T-helper 1 cell (primary cell): ENCODE measurements around the gene ZSWIM2.
"Not testable (repeated sequence)": the region's sequence is repeated elsewhere in the genome, so short reads cannot be mapped to it uniquely, and the experiment has no call there.

Experiments
- DNase-seq, 5 donors: peaks; one replicate each; pipeline ENCODE4 v3.0.0-alpha.2; 2012 to 2020

ZSWIM2 gene

GRCh38 chr2:186841940-186842339, 7.0 kb downstream of the ZSWIM2 start:
- no peak for DNase-seq

DNA sequence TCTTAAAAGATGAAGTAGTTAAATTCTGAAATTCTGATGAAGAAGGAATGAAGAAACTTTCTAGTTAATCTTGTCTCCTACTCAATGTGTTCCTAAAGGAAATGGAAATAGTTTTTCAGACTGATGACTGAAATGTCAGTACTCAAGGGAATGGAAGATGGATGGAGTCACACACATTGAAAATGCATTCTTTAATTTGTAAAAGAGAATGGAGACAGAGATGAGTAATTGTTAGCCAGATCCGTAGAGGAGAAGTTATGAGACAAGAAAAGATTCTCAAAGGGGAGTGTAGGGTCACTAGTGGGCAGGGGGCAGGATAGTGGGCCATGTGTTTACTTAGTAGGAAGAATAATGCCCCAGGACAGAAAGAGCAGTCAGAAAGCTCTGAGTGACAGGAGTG, 13.3 kb downstream of the ZSWIM2 start:
- no peak for DNase-seq

- no peak for DNase-seq
Observed at GRCh38 chr2:186827862-186828492, 21.0 kb downstream of the ZSWIM2 start.

DNA sequence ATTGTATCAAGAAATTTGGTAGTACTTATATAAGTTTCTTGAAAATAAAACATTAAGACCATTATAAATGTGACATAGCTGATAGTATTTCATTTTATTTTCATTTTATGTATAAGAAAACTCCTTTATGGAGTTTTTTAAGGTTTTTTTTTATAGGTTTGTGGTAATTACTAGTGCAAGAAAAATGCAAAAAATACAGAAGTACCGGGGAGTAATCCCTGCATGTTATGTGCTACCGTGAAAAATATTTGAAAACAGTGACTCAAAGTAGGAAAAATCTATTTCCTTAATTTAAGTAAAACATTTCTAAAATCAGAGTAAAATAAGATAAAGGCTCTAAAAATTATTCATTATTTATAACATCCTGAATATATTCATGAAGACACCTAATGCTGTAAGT, 21.6 kb downstream of the ZSWIM2 start:
- no peak for DNase-seq

DNA sequence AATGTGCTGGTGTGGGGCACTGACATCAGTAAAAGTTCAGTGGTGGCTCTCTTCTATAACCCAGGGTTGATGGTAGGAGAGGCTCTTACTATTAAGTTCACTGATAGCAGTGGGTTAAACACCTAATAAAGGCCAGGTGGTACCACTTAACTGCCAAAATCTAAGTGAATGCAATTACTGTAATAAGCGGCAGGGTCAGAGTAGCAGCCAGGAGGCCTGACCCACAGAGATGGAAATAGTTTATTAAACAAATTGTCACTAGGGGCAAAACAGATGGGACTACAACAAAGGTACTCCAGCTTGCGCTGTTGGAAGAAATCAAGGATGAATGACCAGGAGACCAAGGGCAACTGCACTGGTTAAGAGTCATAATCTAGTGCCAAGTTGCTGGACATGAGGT, 26.6 kb downstream of the ZSWIM2 start:
- no peak for DNase-seq

GRCh38 chr2:186820303-186820702, 28.7 kb downstream of the ZSWIM2 start:
- no peak for DNase-seq

DNA sequence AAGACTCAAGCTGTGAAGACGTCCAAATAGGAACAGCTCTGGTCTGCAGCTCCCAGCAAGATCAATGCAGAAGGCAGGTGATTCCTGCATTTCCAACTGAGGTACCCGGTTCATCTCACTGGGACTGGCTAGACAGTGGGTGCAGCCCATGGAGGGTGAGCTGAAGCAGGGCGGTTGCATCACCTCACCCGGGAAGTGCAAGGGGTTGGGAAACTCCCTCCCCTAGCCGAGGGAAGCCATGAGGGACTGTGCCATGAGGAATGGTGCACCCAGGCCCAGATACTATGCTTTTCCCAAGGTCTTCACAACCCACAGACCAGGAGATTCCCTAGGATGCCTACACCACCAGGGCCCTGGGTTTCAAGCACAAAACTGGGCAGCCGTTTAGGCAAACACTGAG, 37.2 kb downstream of the ZSWIM2 start:
- DNase-seq, result not testable (repeated sequence)

DNA sequence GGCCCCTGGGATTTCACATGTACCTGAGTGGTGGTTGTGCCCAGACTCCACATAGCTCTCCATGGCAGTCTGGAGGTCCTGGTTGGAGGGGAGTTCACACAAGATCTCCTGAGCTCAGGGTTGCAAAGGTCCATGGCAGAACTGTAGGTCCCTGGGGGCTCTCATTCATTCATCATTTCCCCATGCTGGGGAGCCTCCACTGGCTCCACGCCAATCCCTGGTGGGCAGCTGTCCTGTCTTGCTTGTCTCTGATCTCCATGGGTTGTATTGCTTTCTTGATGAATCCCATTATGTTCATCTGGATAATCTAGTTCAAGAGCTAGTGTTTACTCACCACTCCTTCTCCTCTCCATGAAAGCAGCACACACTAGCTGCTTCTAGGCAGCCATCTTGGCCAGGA, 42.4 kb downstream of the ZSWIM2 start:
- DNase-seq, result no peak

- DNase-seq, result not testable (repeated sequence)
Observed at GRCh38 chr2:186798604-186799003, 50.4 kb downstream of the ZSWIM2 start.

DNA sequence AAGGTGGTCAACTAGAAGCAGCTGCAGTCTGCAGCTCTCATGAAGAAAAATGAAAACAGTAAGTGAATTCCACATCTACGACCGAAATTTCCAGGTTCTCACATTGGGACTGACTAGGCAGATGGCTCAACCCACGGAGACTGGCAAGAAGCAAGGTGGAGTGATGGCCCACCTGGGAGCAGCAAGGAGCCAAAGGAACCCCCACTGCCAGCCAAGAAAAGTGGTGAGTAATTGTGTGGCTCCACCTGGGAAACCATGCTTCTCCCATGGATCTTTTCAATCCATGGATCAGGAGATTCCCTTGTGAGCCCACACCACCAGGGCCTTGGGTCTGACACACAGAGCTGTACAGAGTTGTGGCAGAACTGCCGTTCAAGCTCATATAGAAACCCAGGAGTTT, 64.0 kb downstream of the ZSWIM2 start:
- no peak for DNase-seq

GRCh38 chr2:186783254-186783653, 65.7 kb downstream of the ZSWIM2 start:
- no peak for DNase-seq

- no peak for DNase-seq
Observed at GRCh38 chr2:186780701-186781316, 68.2 kb downstream of the ZSWIM2 start.
